NCI-H446 treated with DMSO at 0.1 percent for 48 hours (cell line): ENCODE results near the gene CCDC194.

Experiments used
- DNase-seq: peaks from one replicate; lab custom pipeline; 2025; lab: John Stamatoyannopoulos, UW

CCDC194 gene, protein sequence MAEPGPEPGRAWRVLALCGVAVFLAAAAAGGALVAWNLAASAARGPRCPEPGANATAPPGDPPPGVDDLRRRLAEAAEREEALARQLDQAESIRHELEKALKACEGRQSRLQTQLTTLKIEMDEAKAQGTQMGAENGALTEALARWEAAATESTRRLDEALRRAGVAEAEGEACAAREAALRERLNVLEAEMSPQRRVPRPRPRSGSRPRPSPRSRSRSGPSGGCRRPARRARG

DNA sequence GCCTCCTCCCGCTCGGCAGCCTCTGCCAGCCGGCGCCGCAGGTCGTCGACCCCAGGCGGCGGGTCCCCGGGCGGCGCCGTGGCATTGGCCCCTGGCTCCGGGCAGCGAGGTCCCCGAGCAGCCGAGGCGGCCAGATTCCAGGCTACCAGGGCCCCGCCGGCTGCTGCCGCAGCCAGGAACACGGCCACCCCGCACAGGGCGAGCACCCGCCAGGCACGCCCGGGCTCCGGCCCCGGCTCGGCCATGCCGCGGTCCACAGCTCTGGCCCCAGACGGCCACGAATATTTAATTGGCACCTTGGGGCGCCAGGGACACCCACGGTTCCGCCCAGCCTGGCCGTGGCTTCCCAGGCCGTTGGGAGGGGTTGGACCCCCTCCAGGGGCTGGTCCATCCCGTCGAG lies at the start of gene CCDC194:
Gene CCDC194 (minus strand): TSS at position 283 of the 400 bp plus-strand sequence. CDS start 38 bp downstream, at position 245.
- no peak for DNase-seq

- DNase-seq = no peak
Measured at GRCh38 chr19:17441241-17442021, 47.4 kb upstream of the CCDC194 start.

DNA sequence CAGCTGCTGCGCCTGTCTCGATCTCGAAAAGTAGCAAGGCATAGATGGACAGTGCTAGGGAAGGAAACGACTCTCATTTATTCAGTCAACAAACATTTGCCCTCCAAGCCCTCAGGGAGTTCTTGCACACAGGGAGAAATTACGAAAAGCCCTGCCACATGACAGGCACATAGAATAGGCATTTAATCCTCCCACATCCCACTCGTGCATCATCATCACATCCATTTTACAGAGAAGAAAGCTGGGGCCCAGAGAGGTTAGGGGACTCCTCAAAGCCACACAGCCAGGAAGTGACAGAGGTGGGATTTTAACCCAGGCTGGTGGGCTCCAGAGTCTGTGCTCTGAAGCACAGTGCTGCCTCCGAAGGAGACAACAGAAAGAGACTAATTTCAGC lies 42.9 kb upstream of the CCDC194 start:
- no peak for DNase-seq

DNA sequence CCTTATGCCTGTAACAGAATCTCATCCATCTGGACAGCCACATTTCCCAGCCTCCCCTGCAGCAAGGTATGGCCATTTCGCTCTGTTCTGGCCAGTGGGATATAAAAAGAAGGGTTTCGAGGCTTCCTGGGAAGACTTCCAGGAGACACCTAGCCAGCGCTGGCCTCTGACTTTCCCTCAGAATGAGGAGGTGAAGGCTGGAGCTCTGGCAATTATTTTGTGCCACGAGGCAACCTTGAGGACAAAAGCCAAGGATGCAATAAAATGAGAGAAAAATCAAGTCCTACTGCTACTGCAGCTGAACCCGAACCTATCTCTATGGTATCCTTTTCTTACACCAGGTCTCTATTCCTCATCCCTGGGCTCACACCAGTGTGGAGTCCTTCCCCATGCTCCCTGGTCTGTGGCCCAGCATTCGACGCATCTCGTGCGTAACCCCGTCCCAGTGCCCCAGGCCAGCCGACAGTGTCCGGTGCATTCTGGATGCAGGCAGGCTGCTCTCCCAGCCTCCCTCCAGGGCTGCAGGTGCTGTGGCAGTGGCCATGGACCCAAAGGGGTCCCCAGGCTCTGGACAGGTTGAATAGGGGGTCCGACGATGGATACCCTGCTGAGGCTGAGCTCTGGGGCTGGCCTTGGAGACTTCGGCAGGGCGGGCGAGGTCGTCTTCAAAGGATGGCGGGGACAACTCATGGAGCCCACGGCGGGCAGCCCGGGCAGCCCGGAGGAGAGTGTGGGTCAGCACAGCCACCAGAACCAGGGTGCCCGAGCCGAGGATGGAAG lies 42.3 kb upstream of the CCDC194 start:
- no peak for DNase-seq

DNA sequence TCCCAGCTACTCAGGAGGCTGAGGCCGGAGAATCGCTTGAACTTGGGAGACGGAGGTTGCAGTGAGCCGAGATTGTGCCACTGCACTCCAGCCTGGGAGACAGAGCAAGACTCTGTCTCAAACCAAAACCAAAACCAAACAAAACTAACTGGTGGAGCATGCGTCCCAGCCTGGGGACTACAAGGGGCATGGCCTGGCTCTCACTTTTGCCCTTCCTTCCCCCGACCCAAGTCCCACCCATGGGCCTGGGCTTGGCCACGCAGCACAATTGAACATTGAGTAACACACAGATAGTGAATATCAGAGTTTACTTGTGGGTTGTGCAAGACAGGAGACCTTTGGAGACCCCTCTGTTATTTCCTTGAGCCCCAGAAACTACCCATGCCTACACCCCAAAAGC lies 41.2 kb upstream of the CCDC194 start:
- DNase-seq = no peak

DNA sequence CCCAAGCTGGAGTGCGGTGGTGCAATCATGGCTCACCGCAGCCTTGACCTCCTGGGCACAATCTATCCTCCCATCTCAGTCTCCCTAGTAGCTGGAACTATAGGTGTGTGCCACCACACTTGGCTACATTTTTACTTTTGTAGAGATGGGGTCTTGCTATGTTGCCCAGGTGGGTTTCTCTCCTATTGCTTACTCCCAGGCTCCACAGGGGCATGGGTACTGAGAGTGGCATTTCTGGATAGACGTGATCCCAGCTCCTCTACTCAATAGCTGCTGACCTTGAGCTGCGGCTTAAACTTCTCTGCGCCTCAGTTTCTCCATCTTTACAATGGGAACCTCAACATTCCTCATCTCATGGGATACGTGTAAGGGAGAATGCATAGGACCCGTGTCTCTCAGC lies 37.4 kb upstream of the CCDC194 start:
- no peak for DNase-seq

GRCh38 chr19:17429641-17430113 lies 35.7 kb upstream of the CCDC194 start:
- DNase-seq = no peak

GRCh38 chr19:17424743-17425365 lies 30.9 kb upstream of the CCDC194 start:
- DNase-seq = no peak

GRCh38 chr19:17423429-17424208 lies 29.6 kb upstream of the CCDC194 start:
- no peak for DNase-seq

GRCh38 chr19:17421942-17422341 lies 27.9 kb upstream of the CCDC194 start:
- no peak for DNase-seq

- no peak for DNase-seq
Measured at GRCh38 chr19:17420475-17420924, 26.5 kb upstream of the CCDC194 start.

GRCh38 chr19:17419621-17420474 lies 25.9 kb upstream of the CCDC194 start, which contains the start of gene MVB12A:
Gene MVB12A (plus strand): TSS chr19:17420047. CDS start chr19:17420136, 89 bp downstream.
- DNase-seq = peak; percentile 99

- no peak for DNase-seq
Measured at GRCh38 chr19:17419154-17419620, 25.2 kb upstream of the CCDC194 start.

GRCh38 chr19:17418710-17419109 lies 24.7 kb upstream of the CCDC194 start:
- DNase-seq = no peak

DNA sequence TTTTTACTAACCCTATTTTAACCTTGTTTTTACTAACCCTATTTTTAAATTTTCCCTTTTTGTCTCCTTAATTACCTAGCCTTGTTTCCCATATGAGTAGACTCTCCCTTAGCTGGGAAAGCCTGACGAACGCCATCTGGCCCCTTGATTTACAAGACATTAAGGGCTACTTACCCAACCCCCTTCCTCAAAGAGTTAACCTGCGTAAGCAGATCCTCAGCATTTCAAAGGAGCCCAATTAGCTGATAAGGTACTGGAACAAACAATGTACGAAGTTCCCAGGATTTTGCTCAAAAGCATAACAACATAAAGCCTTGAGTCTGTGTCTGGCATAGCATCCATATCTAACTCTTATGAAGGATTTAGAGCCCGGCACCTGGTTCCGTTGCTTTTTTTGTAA lies 21.1 kb upstream of the CCDC194 start:
- DNase-seq = no peak

DNA sequence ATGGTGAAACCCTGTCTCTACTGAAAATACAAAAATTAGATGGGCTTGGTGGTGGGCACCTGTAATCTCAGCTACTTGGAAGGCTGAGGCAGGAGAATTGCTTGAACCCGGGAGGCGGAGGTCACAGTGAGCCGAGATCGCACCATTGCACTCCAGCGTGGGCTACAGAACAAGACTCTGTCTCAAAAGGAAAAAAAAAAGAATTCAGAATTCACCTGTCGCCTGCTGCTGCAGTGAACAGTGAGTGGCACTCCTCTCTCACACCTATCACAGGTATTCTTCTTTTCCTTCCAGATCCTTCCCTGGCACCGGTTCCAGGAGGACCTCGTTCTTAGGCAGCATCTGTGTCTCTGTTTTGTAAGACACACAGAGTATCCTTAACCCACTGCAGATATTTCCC lies 20.1 kb upstream of the CCDC194 start:
- DNase-seq = no peak

DNA sequence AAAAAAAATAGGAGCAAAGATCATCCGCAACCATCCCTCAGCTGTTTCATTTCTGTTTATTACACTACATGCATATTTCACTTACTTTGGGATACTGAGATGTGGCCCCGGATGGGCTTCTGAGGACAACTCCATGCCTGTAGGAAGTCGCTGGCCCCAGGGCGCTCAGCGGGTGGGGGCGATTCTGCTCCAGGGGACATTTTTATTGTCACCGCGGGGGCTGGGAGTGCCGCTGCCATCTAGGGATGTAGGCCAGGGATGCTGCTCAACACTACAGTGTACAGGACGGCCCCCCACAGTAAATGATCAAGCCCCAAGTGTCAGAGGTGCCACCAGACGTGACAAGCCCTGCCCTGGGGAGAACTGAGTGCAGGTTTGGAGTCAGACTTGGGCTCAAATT lies 17.8 kb upstream of the CCDC194 start:
- no peak for DNase-seq

DNA sequence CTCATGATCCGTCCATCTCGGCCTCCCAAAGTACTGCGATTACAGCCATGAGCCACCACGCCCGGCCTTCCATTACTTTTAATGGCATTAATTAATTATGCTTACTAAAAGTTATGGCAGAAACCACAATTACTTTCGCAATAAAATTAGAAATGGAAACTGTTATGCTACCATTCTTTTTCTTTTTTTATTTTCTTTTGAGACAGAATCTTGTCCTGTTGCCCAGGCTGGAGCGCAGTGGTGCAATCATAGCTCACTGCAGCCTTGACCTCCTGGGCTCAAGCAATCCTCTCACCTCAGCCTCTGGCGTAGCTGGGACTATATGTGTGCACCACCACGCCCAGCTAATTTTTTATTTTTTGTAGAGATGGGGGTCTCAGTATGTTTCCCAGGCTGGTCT lies 16.0 kb upstream of the CCDC194 start:
- no peak for DNase-seq

DNA sequence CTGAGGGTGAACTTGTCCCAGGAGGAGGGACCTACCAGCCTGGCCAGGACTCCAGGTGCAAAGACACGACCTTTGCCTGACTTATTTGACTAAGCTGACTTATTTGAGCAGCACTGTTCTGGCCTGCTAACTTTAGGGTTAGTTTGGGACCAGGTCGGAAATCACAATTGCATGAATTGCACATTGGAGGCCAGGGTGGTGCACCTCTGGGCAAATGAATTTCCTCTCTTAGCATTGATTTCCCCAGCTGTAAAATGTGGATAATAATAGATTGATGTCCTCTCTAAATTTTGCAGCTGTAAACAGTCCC lies 12.8 kb upstream of the CCDC194 start:
- no peak for DNase-seq
